ENCODE data around the gene IGSF9B. TPM values are rescaled to one million over a fixed set of nuclear protein-coding genes. Genes with fewer than 3 reads are reported as not detected.
A peak's percentile ranks its signal among the peaks of the same experiment; 100 is the strongest.
"Not testable (repeated sequence)": the region's sequence is repeated elsewhere in the genome, so short reads cannot be mapped to it uniquely, and the experiment has no call there.

The IGSF9B gene, protein sequence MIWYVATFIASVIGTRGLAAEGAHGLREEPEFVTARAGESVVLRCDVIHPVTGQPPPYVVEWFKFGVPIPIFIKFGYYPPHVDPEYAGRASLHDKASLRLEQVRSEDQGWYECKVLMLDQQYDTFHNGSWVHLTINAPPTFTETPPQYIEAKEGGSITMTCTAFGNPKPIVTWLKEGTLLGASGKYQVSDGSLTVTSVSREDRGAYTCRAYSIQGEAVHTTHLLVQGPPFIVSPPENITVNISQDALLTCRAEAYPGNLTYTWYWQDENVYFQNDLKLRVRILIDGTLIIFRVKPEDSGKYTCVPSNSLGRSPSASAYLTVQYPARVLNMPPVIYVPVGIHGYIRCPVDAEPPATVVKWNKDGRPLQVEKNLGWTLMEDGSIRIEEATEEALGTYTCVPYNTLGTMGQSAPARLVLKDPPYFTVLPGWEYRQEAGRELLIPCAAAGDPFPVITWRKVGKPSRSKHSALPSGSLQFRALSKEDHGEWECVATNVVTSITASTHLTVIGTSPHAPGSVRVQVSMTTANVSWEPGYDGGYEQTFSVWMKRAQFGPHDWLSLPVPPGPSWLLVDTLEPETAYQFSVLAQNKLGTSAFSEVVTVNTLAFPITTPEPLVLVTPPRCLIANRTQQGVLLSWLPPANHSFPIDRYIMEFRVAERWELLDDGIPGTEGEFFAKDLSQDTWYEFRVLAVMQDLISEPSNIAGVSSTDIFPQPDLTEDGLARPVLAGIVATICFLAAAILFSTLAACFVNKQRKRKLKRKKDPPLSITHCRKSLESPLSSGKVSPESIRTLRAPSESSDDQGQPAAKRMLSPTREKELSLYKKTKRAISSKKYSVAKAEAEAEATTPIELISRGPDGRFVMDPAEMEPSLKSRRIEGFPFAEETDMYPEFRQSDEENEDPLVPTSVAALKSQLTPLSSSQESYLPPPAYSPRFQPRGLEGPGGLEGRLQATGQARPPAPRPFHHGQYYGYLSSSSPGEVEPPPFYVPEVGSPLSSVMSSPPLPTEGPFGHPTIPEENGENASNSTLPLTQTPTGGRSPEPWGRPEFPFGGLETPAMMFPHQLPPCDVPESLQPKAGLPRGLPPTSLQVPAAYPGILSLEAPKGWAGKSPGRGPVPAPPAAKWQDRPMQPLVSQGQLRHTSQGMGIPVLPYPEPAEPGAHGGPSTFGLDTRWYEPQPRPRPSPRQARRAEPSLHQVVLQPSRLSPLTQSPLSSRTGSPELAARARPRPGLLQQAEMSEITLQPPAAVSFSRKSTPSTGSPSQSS (N-terminal part only)
- 15.4 TPM for polyA plus RNA-seq (ENCODE audit: insufficient read length)

DNA sequence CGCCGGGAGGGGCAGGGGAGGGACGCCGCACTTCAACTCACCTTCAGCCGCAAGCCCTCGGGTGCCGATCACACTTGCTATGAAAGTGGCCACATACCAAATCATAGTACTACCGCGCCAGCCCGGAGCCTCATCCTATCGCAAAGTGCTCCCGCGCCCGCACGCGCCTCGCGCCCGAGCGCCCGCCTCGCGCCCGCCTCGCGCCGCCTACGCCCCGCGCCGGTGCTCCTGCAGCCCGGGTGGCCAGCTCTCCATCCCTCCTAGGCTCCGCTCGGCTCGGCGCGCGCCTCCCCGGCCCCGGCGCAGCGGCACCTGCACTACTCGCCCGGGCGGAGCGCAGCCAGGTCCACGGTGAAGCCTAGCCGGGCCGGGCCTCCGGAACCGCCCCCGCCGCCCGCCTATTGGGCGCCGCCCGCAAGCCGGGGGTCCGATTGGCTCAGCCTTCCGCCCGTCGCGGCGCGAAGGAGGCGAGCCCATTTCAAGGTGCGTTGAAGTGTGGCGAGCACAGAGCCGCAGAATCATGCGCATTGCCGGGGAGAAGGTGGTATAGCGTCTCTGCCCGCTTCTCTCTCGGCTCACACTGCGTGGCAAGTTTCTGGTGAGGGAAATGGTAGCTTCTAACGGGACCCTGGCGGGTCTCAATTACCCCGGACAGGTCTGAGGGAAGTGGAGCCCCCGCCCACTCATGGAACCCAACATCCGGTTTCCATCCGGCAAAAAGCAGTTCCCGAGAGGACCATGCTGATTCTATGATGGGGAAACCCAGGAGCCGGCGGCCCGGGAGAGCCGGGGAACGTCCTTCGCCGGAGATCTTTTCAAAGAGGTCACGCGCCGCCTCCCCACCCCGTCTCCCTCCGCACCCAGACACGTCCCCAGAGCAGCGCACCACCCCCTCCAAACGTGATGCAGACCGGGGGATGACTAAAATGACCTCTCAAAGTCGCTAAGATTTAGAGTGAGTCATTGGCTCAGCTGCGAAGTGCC, at the start of gene IGSF9B:
Gene IGSF9B (minus strand): TSS at position 319 of the 984 bp plus-strand sequence. CDS start 214 bp downstream, at position 105.
- DNase-seq = peak; percentile 85

DNA sequence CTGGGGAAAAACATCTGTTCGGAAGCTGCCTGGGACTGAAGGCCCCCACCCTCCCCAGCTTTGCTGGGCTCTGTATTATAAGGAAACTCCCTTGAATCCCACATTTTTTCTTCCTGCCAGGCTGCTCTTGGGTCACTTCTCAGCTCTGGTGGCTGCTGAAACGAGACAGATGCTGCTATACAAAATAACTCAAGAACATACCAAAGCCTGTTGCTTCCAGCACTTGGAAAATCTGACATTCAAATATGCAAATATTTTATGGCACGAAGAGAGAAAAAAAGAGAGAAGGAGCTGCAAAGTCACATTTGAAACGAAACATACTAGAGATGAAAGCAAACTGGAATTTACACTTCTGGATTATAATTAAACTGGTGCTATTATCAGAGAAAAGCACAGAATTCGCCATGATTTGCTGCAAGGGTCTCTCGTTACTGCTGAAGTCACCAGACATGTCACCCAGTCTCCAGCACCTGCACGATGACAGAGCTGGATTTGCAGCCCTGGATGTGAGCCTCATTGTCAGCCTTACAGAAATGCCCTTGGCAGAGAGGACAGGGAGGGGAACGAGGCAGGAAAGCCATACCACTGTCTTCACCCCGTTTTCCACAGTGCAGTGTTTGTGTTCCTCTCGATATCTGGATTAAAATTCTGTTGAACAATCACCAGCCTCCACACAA, 47.9 kb upstream of the IGSF9B start:
- DNase-seq = peak; percentile 16

DNA sequence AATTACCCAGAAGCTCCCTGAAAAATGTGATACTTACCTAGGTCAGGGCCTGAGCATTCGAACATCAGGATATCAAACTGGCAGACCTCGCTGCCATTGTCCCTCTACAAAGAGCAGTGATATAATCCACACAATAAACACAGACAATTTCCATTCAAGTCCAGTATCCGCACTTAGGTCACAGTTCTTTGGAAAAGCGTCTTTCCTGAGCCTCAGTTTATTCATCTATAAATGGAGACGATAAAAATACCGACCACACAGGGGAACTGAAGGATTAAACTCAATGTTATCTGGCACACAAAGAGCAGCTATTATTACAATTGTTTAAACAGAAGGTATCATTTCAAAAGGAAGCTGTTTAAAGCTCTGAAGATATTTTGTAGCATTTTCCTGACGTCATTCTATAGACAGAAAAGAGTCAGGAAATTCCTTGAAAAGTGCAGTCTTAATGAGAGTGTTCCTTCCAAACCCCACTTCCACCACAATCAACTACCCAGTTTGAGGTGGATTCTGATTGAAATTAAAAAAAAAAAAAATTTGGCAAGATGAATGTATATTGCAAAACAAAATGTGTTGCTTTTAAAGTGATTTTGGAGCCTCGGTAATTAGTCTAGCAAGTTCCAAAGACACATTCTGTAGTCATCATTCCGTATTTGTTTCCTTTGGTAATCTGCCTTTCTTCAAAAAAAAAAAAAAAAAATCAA, 47.2 kb upstream of the IGSF9B start:
- DNase-seq = no peak

DNA sequence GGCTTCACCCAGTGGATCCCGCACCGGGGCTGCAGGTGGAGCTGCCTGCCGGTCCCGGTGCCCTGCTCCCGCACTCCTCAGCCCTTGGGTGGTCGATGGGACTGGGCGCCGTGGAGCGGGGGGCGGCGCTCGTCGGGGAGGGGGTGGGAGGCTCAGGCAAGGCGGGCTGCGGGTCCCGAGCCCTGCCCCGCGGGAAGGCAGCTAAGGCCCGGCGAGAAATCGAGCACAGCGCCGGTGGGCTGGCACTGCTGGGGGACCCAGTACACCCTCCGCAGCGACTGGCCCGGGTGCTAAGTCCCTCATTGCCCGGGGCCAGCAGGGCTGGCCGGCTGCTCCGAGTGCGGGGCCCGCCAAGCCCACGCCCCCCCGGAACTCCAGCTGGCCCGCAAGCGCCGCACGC, 46.1 kb upstream of the IGSF9B start:
- not testable (repeated sequence) for DNase-seq

GRCh38 chr11:134002338-134002737, 45.6 kb upstream of the IGSF9B start:
- not testable (repeated sequence) for DNase-seq

DNA sequence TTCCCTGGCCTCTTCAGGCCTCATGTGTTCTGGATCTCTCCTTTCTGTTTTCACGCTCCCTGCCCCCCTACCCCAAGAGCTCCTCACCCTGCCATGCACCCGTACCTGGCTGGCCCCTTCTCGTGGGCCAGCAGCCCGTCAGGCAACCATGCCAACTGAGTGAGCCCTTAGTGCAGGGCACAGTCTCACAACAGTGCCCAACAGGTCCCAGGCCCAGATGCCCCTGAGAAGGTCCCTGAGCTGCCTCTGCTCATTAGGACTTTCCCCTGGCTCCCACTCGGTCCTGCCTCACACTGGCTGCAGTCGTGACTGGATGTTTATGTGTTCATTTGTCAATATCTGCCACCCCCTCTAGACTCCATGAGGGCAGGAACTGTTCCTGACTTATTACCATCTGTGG, 44.8 kb upstream of the IGSF9B start:
- no peak for DNase-seq

DNA sequence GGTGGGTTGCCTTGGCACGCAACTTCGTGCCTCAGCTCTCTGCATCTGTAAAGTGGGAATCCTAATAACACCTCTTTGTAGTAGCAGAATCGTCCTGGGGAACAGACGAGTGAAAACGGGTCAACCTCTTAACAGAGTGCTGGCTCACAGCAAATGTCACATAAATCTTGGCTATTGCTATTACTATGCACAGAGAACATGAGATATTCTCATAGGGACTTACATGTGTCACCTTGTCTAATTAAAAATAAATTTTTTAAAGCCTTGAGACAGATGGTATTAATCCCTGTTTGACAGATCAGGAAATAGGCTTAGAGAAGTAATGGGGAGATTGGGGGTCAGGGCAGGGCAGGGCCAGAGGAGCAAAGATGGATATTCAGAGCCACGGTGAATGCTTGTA, 44.3 kb upstream of the IGSF9B start:
- DNase-seq = no peak

DNA sequence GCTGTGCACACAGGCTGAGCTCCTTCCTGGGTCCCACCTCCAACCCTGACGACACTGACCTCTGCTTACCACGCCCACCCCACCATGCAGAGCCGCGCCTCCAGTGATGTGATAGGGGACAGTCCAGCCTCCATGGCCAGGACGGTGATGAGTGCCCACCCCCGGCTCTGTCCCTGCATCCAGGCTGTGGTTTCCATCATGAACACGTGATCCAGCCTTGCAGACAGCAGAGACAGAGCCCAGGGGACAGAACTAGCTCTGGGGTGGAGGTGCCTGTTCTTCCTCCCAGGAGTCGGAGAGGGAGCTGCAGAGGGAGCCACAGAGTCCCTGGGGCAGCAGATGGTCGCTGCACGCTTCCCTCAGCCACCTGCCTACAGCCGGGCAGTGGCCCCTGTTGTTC, 42.6 kb upstream of the IGSF9B start:
- DNase-seq = no peak

GRCh38 chr11:133997554-133997953, 40.8 kb upstream of the IGSF9B start:
- no peak for DNase-seq

DNA sequence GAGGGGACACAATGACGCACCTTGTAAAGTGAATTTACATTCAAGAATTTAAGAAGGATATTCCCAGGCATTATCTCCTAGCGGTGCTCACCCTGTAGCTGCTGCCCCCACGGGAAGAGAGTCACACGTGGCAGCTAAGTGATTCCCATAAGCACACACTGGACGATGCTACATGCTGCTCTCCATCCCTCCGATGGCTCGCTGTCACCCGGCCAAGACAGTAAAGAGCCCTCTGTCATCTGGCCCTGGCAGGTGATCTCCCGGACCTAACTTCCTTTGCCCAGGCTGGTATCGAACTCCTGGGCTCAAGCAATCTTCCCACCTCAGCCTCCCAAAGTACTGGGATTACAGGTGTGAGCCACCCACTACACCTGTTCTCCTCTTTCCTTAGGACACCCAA, 39.9 kb upstream of the IGSF9B start:
- DNase-seq = no peak

- DNase-seq = no peak
Measured at GRCh38 chr11:133995066-133995465, 38.3 kb upstream of the IGSF9B start.

- DNase-seq = no peak
Measured at GRCh38 chr11:133993921-133994320, 37.2 kb upstream of the IGSF9B start.

GRCh38 chr11:133993107-133993506, 36.3 kb upstream of the IGSF9B start:
- no peak for DNase-seq

DNA sequence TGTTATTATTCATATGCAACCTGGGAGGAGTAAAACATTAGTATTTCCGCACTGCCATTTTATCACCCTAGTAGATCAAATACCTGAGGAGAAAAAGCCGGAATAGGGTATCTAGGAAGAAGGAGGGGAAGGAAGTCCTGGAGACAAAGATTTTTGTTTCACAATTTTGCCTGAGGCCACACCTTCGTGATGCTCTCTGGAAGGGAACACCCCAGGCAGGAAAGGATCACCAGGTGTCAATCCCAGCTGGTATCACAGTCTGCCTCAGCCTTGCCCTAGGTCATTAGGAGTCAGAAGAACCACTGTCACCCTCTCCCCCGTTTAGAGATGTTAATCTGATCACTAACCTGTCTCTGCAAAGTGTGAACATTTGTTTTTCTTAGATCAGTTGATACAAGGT, 35.4 kb upstream of the IGSF9B start:
- no peak for DNase-seq

DNA sequence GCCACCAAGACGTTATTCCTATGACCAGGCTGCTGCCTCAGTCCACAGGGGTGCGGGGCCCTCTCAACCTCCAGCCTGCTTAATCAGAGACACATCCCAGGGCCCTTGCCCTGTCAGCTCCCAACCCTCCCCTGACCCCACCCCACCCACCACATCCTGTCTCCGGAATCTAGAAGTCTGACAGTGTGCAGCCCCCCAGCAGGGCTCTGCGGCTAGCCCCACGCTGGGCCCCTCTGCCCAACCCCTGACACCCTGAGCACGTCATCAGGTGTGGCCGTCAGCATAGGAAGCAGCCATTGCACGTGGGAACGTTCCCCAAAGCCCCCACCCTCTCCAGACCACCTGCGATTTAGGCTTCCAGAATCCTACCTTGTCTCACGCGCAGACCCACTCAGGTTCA, 34.3 kb upstream of the IGSF9B start:
- DNase-seq = no peak

DNA sequence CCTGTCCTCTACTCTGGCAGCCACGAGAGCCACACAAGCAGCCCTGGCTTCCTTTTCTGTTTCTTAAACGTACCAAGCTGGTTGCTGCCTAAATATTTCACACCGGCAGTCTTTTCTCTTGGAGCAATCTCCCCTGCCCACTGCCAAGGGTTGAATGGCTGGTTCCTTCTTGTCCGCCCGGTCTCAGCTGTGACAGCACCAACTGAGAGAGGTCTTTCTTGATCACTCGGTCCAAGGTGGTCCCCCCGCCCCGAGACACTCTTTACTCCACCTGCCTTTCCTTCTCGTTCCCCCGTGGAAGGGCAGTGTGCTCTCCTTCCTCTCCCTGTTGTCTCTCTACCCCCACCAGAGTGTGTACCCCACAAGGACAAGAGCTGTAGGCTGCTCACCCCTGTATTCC, 33.7 kb upstream of the IGSF9B start:
- no peak for DNase-seq

- DNase-seq = no peak
Measured at GRCh38 chr11:133988686-133989410, 32.1 kb upstream of the IGSF9B start.

GRCh38 chr11:133987171-133987570, 30.4 kb upstream of the IGSF9B start:
- DNase-seq = no peak

All from hindlimb muscle (tissue), 1 donor.